Thyroid gland (tissue), 4 donors: ENCODE measurements around the gene GLG1. TPM values are rescaled to one million over a fixed set of nuclear protein-coding genes. Genes with fewer than 3 reads are reported as not detected.
"Not testable (repeated sequence)": the region's sequence is repeated elsewhere in the genome, so short reads cannot be mapped to it uniquely, and the experiment has no call there.

Experiments used
- DNase-seq, 2 donors: peaks; one replicate each; pipeline ENCODE4 v3.0.0-alpha.2; 2019
- H3K27ac ChIP-seq, 3 donors: fragments of 200-600 bp; sonication (generic); 1 replicate in 2 of 3; 2 replicates in 1 of 3; pipeline ENCODE4 v1.5.1; 2016 to 2019; ENCODE audit warnings: mild to moderate bottlenecking in 1 of 3, moderate library complexity in 1 of 3
- H3K27me3 ChIP-seq: fragments of 200-600 bp; sonication (generic); one replicate; pipeline ENCODE4 v1.5.1; 2019
- H3K36me3 ChIP-seq, 2 donors: fragments of 200-600 bp; sonication (generic); one replicate each; pipeline ENCODE4 v1.5.1; 2016 to 2019
- H3K4me1 ChIP-seq, 2 donors: fragments of 200-600 bp; sonication (generic); one replicate each; pipeline ENCODE4 v1.5.1; 2017 to 2019
- H3K4me3 ChIP-seq, 3 donors: fragments of 200-600 bp; sonication (generic); replicated peaks in 1 of 3; 1 replicate in 2 of 3; 2 replicates in 1 of 3; pipeline ENCODE4 v1.5.1; 2016; ENCODE audit warnings: mild to moderate bottlenecking in 1 of 3
- H3K9me3 ChIP-seq: fragments of 200-600 bp; sonication (generic); one replicate; pipeline ENCODE4 v1.5.1; 2017
- CTCF ChIP-seq, 6 experiments: fragments of 200-600 bp in 3 of 6; fragments of 450-650 bp in 3 of 6; sonication (generic) in 3 of 6; IDR thresholded peaks; one replicate each; pipeline ENCODE4 v1.5.1; 2016 to 2019; ENCODE audit warnings: antibody characterized with exemption in 6 of 6, mild to moderate bottlenecking in 2 of 6, inconsistent platforms in 1 of 6, moderate library complexity in 1 of 6
- WGBS, 2 donors: methylation state at CpG; one replicate each; pipeline ENCODE4 v1.1.5; 2017; 5-methylcytosine and 5-hydroxymethylcytosine counted together
- intact Hi-C: fragments of 100-400 bp; cut with DNase I; formaldehyde crosslinking; loops from one replicate; pipeline ENCODE4 v1.15.1; 2023
- total RNA-seq, 4 donors: library from RNA; depleted of rRNA; stranded (reverse); fragments of >200 nt; gene quantifications; one replicate each; pipeline ENCODE4 v1.2.3, GENCODE V29; 2016

GLG1 gene
- total RNA-seq, 4 donors from 2014 or later = 127 to 182 (median 151) TPM

DNA sequence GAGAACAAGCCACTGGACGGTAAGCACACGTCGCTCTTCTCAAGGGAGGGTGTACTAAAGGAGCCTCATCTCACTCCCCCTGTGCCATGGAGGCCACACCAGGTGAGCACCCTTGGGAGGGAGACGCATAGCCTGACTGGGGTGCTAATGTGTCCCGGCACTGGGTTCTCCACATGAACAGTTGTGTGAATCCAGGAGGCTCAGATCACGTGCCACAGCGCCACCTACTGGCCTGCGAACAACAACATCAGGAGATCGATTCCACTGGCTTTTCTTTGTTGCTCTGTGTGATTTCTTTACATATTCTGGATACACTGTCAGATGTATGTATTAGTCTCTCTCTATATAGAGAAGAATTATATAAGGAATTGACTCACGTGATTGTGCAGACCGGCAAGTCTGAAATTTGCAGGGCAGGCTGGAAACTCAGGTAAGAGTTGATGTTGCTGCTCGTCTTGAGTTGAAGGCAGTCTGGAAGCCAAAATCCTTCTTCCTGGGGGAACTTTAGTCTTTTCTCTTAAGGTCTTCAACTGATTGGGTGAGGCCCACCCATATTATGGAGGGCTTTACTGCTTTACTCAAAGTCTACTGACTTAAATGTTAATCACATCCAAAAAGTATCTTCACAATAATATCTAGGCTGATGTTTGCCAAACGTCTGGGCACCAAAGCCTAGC is 176.7 kb downstream of the GLG1 start:
- H3K27ac ChIP-seq, H3K4me1 ChIP-seq, H3K36me3 ChIP-seq, H3K4me3 ChIP-seq, H3K27me3 ChIP-seq, H3K9me3 ChIP-seq: not testable (repeated sequence)
- DNase-seq = peak; percentile 54 to 67
- intact Hi-C loops = loop anchor here (5.0 kb wide), 1 partner anchor 123 kb away; no protein-coding TSS in a partner anchor
- peak; percentile 35 to 81 (median 73) for TF ChIP-seq CTCF (IDR thresholded peaks at IDR 0.05)
- 23 to 28% methylated on average over 9 to 12 of the region's 13 CpGs for WGBS, 2 donors

GRCh38 chr16:74428493-74428892 is 178.4 kb downstream of the GLG1 start:
- H3K36me3 ChIP-seq, H3K9me3 ChIP-seq, H3K27ac ChIP-seq, H3K4me3 ChIP-seq, intact Hi-C loops, H3K27me3 ChIP-seq, H3K4me1 ChIP-seq, DNase-seq: not testable (repeated sequence)
- WGBS, 2 donors = no CpG with 5 or more reads among the region's 8 CpGs

GRCh38 chr16:74425751-74426150 is 181.2 kb downstream of the GLG1 start:
- intact Hi-C loops, H3K9me3 ChIP-seq, H3K27me3 ChIP-seq, H3K4me3 ChIP-seq, H3K36me3 ChIP-seq, H3K4me1 ChIP-seq, DNase-seq, H3K27ac ChIP-seq: not testable (repeated sequence)
- 69% methylated on average over 6 of the region's 6 CpGs for WGBS, 2 donors

DNA sequence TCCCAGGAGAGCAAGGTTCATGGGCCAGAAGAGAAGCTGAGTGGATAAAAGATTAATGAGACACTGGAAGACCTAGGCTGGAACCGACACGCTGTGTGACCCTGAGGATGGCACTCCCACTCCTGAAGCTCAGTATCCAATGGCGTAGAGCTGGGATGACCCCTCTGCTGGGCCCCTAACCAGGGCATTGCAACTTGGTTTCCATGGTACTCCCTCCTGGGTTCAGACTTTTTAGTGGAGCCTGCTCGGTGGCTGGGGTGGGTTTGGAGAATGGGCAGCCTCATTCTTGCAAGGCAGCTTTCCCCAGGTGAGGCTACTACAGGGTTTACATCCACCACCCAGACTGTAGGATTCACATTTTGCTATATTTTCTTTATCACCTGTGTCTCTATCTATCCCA is 183.2 kb downstream of the GLG1 start:
- DNase-seq, H3K27me3 ChIP-seq, intact Hi-C loops, H3K9me3 ChIP-seq, H3K27ac ChIP-seq, H3K4me1 ChIP-seq, H3K36me3 ChIP-seq, H3K4me3 ChIP-seq: not testable (repeated sequence)
- 79 to 93% methylated on average over 4 of the region's 4 CpGs for WGBS, 2 donors

DNA sequence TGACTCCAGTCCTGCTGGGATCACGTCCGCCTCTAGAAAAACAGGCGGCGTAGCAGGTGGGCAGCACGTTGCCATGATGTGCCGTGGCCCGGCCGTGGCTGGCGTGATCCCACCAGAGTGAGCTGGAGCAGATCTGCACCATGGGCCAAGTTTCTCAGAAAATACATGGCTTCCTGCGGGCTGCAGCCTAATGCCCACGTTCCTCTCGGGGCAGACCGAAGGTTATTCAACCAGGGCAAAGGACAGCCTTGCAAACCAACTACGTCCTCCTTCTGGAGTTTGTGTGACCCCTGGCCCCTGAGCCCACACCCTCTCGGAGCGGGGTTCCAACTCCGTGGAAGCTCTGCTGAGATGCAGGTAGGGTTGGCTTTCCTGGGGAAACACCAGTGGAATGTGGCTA is 184.8 kb downstream of the GLG1 start:
- H3K4me3 ChIP-seq, intact Hi-C loops, H3K4me1 ChIP-seq, H3K27ac ChIP-seq, H3K27me3 ChIP-seq, H3K36me3 ChIP-seq, DNase-seq, H3K9me3 ChIP-seq: not testable (repeated sequence)
- 95% methylated on average over 8 of the region's 17 CpGs; no CpG with 5 or more reads in 1 of the 2 donors for whole genome bisulfite sequencing, 2 donors

DNA sequence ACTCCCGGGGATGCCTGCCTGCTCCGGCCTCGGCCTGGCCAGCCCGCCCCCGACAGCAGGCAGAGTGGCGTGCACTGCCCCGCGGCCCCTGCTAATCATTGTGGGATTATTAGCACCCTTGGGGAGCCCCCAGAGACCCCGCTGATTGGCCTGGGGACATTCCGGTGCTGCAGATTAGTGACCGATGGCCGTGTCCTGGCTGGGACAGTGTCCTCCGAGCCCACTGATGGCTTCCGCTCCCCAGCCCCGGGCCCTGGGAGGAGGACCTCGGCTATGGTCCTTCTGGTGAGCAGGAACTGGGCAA is 185.5 kb downstream of the GLG1 start:
- H3K4me3 ChIP-seq, H3K36me3 ChIP-seq, H3K27me3 ChIP-seq, H3K27ac ChIP-seq, H3K9me3 ChIP-seq, intact Hi-C loops, DNase-seq, H3K4me1 ChIP-seq: not testable (repeated sequence)
- no CpG with 5 or more reads among the region's 16 CpGs for WGBS, 2 donors

DNA sequence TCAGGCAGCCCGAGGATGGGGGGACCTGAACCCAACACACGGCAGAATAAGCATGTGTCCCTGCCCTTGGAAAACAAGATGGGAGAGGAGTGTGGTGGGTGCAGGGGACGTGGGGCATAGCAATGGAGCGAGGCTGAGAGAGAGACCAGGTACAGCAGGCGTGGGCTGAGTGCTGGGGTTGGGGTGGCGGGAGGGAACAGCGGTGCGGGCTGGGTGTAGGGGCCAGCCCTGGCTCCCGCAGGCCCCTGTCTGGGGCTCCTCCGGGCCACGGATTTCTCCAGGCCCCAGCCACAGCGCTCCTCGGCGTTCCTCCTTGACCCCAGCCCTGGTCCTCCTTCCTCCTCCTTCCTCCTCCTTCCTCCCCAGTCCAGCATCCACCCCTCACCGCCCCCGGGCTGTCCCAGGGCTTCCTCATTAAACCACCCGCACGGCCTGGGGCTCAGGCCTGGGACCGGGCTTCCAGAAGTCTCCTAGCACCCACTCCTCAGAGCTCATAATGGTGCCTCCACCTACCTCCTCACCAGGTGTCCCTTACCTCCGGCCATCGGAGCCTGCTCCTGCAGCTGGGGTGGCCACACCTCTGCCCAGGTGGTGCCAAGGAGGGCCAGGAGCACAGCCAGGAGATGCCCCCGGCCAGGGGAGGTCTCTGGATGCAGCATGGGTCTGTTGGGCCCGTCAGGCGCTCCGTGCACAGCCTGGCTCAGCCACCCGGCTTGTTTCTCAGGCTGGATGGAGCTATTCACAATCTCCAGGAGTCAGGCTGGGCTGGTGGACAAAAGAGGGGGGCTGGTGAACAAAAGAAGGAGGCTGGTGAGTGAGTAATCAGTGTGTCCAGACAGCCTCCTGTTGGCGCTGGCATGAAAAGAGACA is 186.1 kb downstream of the GLG1 start, which contains the start of gene CLEC18B:
TSS of gene CLEC18B (minus strand) at position 867 of the 870 bp plus-strand sequence. CDS start at position 659, 208 bp downstream.
- H3K4me1 ChIP-seq, H3K27me3 ChIP-seq, H3K4me3 ChIP-seq, intact Hi-C loops, H3K36me3 ChIP-seq, H3K27ac ChIP-seq, DNase-seq, H3K9me3 ChIP-seq: not testable (repeated sequence)
- 80 to 82% methylated on average over 2 to 10 of the region's 27 CpGs for WGBS, 2 donors

GRCh38 chr16:74419811-74420210 is 187.1 kb downstream of the GLG1 start:
- intact Hi-C loops, H3K36me3 ChIP-seq, H3K27ac ChIP-seq, DNase-seq, H3K9me3 ChIP-seq, H3K4me3 ChIP-seq, H3K27me3 ChIP-seq, H3K4me1 ChIP-seq: not testable (repeated sequence)
- WGBS, 2 donors = 66 to 95% methylated on average over 4 to 7 of the region's 14 CpGs

GRCh38 chr16:74417897-74418296 is 189.0 kb downstream of the GLG1 start:
- WGBS, 2 donors = 90% methylated on average over 7 of the region's 15 CpGs; no CpG with 5 or more reads in 1 of the 2 donors
- H3K27me3 ChIP-seq, H3K9me3 ChIP-seq, H3K4me1 ChIP-seq, H3K4me3 ChIP-seq, H3K27ac ChIP-seq, intact Hi-C loops, H3K36me3 ChIP-seq, DNase-seq: not testable (repeated sequence)

DNA sequence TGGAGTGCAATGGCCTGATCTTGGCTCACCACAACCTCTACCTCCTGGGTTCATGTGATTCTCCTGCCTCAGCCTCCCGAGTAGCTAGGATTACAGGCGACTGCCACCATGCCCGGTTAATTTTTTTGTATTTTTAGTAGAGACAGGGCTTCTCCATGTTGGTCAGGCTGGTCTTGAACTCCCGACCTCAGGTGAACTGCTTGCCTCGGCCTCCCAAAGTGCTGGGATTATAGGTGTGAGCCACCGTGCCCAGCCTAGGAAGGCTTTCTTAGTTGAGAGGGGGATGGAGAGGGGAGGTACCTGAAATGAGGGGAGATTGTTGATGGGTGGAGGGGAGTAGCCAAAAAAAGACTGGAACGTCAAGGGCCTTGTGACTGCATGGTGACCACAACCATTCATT is 193.0 kb downstream of the GLG1 start:
- H3K4me1 ChIP-seq, DNase-seq: not testable (repeated sequence)
- 82 to 90% methylated on average over 7 of the region's 7 CpGs for WGBS, 2 donors

GRCh38 chr16:74413485-74413884 is 193.4 kb downstream of the GLG1 start:
- DNase-seq, intact Hi-C loops, H3K9me3 ChIP-seq, H3K4me3 ChIP-seq, H3K27me3 ChIP-seq, H3K36me3 ChIP-seq, H3K4me1 ChIP-seq, H3K27ac ChIP-seq: not testable (repeated sequence)
- 90 to 92% methylated on average over 6 to 9 of the region's 9 CpGs for WGBS, 2 donors

More for the DNA sequence above, 193.0 kb downstream of the GLG1 start:
- H3K27ac ChIP-seq, H3K4me3 ChIP-seq, H3K36me3 ChIP-seq, H3K9me3 ChIP-seq, H3K27me3 ChIP-seq, intact Hi-C loops: not testable (repeated sequence)
